NCI-H1436 (cell line): ENCODE data around the gene ASTL.

ENCODE experiments used
- DNase-seq: peaks from one replicate; lab custom pipeline; 2025; lab: John Stamatoyannopoulos, UW

ASTL gene

DNA sequence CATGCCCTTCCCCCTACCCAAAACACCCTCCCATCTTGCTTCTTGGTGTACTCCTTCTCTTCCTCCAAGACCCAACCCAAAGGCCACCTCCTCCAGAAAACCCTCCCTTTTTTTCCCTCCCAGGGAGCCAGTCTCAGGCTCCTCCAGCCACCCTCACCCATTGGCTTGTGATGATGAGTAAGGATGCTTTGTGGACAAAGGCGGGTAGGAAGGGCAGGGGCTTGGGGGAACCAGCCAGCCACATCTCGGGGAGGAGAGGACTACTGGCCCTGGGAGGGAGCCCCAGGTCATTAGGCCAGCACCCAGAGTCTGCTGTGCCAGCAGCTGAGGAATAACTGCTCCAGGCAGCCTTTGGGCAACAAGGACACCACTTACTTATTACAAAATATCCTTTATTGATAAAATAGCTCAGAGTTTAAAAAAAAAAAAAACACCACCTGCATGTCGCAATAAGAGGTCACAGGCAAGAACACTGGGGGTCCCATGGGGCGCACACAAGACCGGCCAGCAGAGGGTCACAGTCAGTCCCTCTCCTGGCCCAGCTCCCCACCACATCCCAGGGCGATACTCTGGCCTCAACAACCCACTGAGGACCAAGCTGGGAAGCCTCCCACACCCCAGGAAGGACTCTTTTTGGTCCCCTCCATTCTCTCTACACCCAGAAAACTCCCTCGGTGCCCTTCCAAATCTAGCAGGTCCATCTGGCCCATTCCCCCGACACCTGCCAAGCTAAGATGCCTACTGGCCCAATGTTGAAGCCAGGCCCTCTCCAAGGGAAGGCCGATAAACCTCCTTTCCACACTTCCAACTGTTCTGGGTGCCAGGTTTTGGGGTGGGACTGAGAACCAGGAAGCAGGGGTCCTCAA is 25.6 kb downstream of the ASTL start:
- DNase-seq: no peak

DNA sequence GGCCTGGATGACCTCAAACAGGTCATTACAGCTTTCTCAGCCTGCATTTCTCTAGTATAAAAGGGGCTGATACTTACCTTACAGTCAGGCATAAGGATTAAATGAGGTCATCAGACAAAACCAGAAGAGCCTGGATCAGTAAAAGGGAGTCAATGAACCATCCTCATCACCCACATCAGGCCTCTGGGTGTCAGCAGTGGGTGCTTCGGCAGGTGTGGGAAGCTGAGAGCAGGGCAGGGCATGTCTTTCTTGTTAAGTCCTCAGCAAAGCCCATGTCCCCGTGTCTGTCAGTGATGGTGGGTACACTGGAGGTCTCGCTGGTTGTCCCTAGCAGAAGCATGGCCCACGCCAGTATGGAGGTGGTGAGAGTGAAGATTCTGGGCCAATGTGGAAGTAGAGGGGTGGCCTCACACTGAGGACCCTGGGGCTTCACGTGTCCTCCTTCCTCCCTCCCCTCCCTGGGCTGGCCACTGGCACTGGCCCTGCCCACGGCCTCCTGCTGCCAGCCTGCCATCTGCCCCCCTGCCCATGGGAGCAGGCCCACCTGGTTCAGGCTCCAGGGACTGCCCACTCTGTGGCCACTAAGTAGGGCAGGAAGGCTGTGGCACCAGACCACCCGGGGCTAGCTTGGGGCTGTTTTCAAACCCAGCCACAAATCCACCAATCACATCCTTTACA is 26.3 kb downstream of the ASTL start:
- no peak for DNase-seq

DNA sequence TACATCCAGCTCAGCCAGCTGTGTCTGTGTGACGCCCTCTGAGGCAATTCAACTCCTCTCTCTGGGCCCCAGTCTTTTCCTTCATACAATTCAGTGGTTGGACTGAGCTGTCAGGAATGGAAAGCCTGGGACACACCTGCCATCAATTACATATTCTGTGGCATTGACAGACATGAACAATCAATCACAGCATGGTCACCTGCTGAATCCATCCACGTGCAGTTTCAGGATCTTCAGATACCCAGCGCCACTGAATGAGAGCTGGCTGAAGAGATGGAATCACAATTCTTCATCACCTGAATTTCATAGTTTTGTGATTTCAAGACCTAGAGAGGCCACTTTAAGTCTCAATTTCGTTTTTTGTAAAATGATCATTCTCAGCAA is 27.1 kb downstream of the ASTL start:
- DNase-seq: no peak

DNA sequence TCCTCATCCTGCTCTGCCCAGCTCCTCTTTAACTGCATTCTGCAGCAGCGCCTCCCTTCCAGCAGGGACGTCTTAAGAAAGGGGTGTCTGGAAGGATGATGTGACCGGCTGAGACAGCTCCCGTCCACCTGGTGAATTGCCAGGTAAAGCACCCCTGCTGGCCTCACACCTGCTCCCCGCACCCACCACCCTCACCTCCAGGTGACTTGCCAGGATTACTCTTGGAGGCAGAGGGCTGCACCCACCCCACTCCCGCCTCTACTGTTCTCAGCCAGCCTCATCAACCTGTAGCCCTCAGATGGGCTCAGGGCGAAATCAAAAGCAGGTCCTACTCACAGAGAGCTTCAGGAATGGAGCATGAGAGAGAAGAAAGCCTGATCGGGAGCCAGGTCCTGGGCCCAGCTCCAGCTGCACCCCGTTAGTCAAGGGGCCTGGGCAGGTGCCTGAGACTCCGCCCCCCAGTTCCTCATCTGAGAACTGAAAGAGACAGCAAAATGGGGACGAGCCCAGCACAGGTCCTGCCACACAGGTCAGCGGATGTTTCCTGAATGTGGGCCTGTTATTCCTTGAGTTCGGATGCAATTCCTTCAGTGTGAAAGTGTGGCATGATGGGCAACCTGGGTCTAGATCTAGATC is 27.6 kb downstream of the ASTL start:
- no peak for DNase-seq

DNA sequence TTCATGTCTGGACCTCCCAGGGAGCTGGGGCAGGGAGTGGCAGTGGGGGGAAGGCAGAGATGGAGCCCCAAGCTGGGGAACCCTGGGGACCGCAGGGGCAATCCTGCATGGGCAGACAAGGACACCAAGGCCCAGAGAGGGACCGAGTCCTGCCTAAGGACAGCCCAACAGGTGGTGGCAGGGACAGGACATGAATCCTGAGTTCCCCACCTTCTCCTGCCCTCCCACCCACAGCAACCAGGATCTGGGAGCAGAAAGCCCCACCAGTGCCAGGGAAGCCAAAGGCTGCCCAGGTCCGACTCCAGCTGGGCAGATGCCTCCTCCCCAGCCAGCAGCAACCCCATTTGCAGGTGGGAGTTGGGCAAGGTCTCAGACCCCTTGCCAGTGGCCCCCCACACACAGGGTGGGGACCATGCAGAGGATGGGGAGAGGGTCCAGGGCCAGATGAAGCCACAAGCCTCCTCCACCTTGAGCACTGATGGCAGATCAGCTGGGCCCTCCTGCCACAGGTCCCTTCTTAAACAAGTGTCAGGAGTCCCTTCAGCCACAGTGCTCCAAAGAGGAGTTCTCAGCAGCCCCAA is 28.3 kb downstream of the ASTL start:
- DNase-seq: no peak

DNA sequence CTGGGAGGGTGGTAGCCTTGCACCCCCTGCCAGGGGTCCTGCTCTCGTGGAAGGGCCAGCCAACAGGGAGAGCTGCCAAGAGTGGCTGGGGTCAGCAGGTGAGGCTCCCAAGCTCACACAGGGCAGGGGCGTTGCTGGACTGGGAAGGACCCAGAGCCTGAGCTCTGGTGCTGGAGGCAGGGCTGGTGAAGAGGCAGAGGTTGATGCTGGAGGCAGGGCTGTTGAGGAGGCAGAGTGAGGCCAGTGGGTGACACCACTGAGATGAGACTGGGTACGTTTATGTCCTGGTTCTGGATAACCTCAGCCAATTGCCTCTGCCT is 29.0 kb downstream of the ASTL start:
- no peak for DNase-seq

DNA sequence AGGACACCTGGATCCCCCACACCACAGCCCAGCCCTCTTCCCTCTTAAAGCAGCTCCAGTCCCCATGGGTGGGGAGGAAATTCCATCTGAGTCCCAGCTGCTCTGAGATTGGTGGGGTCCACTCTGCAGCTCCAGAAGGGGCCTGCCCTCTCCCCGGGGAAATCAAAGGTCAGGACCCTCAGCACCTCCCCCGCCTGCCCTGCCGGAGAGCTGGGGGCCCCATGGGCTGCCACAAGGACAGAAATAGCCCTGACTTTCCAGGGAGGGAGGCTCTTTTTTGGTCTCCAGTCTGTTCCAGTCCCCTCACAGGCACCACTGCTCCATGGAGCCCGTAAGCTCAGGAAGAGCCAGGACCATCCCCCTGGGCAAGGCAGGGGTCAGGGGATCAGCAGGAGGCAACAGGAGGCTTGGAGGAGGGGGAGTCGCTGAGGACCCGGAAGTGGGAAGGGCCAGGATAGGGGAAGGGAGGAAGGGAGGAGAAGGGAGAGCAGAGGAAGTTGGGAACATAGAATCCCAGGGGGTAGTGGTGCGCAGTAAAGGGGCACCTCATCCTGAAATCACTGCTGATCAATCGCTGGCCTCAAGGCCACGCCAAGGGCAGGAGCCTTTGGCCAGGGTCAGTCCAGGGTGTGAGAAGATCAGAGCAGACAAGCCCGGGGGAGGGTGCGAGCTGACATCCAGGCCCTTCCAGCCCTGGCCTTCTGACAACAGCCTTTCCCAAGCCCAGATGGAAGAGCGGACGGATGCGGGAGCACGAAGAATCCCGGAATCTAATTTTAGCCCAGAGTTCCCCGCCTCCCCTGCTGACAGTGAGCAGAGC is 29.6 kb downstream of the ASTL start:
- no peak for DNase-seq

DNA sequence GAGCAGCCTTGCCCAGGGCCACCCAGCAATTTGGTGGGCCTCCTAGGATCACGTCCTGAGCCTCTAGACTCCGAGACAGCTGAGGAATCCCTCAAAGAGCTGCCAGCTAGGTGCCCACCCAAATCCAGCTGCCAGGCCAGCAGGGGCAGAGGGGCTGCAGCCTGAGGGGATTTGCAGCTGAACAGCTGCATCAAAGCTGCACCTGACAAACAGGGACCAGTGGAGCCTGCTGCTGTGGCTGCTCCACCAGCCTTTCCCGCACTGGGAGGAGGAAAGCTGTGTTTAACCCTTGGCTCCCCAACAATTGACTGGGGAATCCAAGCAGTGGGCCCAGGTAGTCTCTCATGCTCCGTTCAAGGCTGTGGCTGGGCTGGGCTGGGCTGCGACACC is 30.2 kb downstream of the ASTL start:
- no peak for DNase-seq

DNA sequence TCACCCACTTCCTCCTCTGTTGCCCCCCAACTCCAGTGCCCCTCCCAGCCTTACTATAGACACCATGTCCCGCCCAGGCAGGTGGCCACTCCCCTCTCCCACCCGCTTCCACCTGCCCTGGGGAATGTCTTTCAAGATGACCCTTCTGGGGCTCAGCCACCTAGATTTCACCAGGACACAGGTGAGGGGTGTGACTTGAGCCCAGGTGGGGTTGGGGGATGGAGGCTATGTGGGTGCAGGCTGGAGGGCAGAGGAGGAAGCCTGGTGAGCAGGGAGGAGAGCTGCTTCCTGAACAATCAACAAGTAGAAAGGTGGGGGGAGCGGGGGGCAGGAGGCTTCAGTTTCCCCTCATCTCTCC is 30.6 kb downstream of the ASTL start:
- no peak for DNase-seq

DNA sequence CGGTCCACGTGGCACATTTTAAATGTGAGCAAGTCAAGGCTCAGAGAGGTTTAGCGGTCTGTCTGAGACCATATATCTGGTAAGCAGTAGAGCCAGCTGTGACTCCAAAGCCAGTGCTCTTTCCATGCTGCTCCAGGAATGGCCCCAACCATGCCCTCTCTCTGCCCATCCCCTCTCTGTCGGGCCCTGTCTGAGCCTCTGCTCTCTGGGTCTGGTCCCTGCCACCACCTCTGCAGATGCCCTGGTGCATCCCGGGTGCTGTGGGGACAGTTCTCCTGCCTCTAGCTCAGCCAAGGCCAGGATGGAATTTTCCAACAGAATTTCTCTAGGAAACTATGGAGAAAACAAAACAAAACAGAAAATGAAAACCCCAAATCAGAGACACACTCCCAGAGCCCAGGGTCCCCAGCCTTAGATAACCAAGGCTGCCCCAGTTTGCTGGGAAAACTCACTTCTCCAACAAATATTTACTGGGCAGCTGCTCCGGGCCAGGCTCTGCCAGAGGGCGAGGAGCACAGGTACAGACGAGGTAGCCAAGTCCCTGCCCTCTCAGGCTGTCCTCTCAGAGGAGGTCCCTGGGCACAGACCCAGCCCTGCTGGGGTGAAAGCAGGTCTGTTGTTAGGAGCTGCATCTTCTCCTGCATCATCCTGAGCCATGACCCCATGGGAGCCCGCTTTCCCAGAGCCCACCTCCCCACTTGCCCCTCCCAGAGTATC is 31.2 kb downstream of the ASTL start:
- no peak for DNase-seq

DNA sequence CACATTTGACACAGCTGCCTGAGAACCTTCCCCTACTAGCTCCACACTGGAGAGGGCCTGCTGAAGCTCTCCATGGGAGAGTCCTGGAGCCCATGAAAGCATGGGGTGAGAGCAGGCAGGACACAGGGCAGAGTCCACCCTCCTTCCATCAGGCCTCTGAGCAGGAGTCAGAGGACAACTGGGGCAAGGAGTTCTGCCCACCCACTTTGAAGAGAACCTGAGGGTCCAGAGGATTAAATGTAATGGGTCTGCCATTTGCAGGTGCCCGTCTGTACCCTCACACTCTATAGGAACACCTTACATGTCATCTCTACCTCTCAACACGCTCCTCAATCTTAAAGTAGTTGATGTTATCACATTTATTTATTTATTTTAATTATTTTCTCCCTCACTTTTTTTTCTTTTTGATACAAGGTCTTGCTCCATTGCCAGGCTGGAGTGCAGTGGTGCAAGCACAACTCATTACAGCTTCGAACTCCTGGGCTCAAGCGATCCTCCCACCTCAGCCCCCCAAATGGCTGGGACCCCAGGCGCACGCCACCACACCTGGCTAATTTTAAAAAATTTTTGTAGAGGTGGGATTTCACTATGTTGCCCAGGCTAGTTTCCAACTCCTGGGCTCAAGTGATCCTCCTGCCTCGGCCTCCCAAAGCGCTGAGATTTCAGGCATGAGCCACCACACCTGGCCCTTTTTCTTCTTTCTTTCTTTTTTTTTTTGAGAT is 32.1 kb downstream of the ASTL start:
- no peak for DNase-seq

DNA sequence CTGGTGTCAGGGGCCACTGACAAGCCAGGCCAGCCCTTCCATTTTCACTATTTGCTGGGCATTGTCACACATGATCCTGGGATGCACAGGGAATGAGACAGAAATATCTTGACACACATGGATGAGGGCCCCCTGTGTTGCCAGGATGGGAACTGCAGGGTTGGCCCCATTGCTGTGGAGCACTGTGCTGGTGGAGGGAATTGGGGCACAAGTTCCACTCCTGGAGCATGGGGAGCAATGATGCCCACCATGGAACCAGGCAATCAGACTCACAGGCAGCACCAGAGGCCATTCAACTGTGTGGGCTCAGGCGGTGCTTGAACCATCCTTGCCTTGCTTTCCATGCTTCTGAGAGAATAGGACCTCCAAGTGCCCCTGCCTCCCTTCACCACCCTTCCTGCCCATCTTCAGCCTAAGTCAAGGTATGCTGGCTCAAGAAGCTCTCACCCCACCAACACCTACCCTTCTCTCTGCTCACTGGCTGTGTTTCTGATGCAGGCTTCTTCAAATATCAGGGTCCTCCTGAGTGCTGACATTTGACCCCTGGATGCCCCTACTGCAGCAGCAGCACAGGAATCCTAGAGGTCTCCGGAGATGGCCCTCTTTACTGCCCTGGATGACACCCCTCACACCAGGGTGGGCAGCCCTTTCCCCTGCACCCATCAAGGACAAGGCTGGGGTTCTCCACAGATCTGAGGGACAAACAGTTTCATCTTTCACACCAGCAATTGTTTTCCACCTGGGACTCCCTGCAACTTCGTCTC is 33.0 kb downstream of the ASTL start:
- DNase-seq: no peak

DNA sequence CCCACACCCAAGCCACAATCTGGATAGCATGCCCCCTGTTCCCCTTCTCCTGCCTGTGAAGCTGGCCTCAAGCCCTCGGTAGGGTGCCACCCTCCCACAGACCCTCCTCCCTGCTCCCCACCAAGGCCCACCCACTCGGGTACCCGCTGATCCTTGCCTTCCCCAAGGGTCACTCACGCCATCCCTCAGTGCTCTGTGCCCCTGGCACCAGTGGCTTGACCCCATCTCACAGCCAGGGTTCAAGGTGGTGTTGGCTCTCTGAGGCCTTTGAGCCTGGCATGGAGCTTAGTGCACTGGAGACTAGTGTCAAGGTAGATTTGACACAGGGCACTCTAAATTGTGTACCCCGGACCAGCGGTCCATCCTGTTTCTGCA is 33.8 kb downstream of the ASTL start:
- no peak for DNase-seq

DNA sequence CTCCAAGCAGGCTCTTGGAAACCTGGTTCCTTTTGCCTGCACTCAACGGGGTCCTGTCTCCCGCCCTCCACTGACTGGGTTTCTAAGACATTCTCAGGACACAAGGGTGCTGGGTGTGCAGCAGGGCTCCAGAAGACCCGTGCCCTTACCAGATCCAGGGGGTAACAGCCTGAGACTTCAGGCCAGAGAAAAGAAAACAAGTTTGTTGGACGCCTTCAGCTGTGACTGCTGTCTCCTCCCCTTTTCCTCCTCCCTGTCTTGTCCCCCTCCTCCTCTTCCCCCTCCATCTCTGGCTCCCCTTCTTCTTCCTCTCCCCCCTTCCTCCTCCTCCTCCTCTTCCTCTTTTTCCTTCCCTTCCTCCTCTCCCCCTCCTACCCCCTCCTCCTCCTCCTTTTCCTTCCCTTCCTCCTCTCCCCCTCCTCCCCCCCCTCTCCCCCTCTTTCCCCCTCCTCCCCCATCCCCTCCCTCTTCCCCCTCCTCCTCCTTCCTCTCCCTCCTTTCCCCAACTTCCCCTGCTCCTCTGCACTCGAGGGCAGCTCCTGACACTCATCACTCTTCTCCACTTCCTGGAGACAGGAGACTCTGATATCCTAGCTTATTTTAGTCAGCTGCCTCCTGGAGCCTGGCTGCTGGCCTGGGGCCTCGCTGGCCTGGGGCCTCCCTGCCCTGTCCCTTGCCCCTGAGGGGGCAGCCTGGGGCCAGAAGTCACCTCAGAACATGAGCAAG is 34.4 kb downstream of the ASTL start:
- no peak for DNase-seq

DNA sequence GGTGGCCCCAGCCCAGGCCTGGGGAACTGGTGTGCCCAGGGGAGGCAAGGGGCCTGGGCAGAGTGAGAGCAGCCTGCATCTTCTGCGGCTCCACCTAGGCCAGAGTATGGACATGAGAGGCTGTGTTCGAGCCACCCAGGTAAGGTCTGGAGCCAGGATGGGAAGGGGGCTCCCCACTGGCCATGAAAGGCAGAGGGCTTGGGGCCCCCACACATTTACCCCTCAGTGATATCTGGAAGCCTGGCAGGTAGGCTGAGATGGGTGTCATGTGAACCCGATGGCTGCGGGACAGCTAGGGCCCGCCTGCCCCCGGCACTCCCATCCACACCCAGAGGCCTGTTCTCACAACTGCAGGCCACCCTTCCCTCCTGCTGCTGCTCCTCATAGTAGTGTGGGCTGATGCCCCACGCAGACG is 35.1 kb downstream of the ASTL start:
- DNase-seq: no peak

DNA sequence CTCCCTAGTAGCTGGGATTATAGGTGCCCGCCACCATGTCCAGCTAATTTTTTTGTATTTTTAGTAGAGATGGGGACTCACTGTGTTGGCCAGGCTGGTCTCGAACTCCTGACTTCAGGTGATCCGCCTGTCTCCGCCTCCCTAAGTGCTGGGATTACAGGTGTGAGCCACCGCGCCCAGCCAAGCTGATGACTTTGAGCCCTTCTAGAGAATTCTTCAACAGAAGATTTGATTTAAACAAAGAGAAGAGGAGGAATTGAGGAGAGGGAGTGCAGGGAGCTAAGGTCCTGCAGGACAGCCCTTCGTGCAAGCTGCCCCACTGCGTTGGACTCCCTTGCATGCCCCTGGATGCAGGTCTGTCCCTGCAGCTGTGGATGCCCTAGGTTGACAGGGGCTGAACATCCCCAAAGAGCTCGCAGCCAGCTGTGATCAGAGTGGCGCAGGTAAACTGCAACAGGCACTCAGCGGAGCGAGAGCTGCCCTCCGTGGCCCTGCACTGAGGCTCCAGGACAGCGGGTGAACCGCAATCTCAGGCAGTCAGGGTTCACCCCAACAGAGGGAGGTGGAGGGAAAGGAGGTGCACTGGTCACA is 35.6 kb downstream of the ASTL start:
- no peak for DNase-seq

DNA sequence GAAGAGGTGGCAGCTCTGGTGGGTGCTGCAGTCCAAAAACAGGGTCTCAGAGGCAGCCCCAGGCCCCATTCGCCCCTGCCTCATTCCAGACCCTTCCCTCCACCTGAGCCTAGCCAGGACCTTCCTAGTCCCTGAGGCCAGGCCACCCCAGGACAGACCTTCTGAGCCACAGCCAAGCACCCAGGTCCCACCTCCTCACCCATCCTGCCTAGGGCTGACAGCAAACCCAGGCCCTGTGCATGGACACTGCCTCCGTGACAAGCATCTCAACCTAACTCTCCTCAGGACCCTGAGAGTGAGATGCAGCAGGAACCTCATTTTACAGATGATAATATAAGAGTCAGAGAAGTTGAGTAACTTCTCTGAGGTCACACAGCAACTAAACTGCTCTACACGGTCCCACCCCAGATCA is 37.4 kb downstream of the ASTL start:
- no peak for DNase-seq

DNA sequence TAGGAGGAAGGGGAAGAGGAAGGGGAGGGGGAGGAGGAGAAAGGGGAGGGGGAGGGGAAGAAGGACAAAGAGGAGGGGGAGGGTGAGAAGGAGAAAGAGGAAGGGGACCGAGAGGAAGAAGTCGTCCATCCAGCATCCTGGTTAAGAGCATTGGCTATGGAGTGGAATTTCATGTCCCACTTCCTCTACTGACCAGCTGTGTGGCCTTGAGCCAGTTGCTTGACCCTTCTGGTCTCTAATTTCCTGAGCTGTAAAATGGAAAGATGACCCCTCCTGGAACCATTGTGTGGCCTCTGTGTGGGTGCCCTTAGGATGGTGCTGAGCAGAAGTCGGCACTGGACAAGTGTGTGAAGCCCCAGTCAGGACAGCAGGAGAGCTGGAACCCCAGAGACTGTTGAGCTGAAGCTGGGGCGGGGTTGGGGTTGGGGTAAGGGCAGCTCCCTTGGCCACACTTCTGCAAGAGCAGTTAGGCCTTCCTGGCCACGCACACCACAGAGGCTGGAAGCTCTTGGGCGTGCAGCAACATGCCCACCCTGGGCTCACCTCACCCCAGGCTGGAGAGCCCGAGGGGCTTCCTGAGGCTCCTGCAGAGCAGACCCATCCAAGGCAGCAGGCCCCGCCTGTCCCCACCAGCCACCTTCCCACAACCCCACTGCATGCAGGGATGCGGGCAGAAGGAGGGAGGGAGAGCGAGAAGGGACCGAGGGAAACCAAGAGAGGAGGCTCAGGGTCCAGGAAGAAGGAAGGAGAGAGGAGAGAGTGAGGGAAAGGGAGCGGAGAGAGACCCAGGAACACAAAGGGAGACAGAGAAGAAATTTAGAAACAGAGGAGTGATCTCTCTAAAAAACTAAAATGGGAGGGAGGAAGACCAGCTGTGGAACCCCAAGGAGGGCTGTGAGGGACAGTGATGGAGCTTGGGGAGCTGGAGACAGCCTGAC is 38.2 kb downstream of the ASTL start:
- no peak for DNase-seq
